ENCODE measurements around the gene TACC2. TPM values are rescaled to one million over a fixed set of nuclear protein-coding genes. Genes with fewer than 3 reads are reported as not detected.
"Not testable (repeated sequence)": the region's sequence is repeated elsewhere in the genome, so short reads cannot be mapped to it uniquely, and the experiment has no call there.

The TACC2 gene
- total RNA-seq, 4 donors from 2014 or later: 206 to 606 (median 261) TPM

- Histone ChIP-seq H3K36me3 (no peaks in the 10 kb centered on the region), H3K4me1 (peaks cover 18% of the 10 kb centered on the region), H3K27ac (no peak overlapping the region), H3K9me3 (no peaks in the 10 kb centered on the region), H3K4me3 (no peak overlapping the region), H3K27me3 (no peaks in the 10 kb centered on the region)
- 72% methylated on average over 3 of the region's 3 CpGs for WGBS
- no peak for DNase-seq (ENCODE audit: low spot score in 2 of 2)
- TF ChIP-seq POLR2AphosphoS5 (IDR thresholded peaks at IDR 0.05): no peak
- no peak for TF ChIP-seq EP300 (IDR thresholded peaks at IDR 0.05)
- no peak for TF ChIP-seq POLR2A (IDR thresholded peaks at IDR 0.05)
Observed at GRCh38 chr10:122093076-122093475, 104.1 kb downstream of the TACC2 start.

DNA sequence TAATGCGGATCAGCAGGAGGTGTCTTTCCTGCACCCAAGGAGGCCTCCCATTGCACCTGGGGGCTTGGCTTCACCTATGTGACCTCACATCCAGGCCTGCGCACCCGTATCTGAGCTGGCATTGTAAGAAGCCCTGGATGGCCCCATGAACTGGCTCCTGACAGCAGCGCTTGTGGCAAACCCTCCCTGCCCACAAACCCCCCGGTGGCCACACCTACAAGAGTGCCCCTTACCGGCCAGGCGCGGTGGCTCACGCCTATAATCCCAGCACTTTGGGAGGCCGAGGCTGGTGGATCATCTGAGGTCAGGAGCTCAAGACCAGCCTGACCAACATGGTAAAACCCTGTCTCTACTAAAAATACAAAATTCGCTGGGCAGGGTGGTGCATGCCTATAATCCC lies 107.2 kb downstream of the TACC2 start:
- peaks cover 24% of the 10 kb centered on the region for H3K4me1 ChIP-seq
- WGBS: 86% methylated on average over 4 of the region's 11 CpGs
- H3K9me3 ChIP-seq; H3K36me3 ChIP-seq; H3K27me3 ChIP-seq; DNase-seq (ENCODE audit: low spot score in 2 of 2); H3K4me3 ChIP-seq; H3K27ac ChIP-seq: not testable (repeated sequence)

GRCh38 chr10:122096705-122097104 lies 107.7 kb downstream of the TACC2 start:
- Histone ChIP-seq H3K4me3 (no peak overlapping the region), H3K27ac (no peak overlapping the region), H3K36me3 (no peaks in the 10 kb centered on the region), H3K9me3 (no peaks in the 10 kb centered on the region), H3K27me3 (no peaks in the 10 kb centered on the region), H3K4me1 (peaks cover 24% of the 10 kb centered on the region)
- no peak for TF ChIP-seq POLR2A (IDR thresholded peaks at IDR 0.05)
- no peak for TF ChIP-seq POLR2AphosphoS5 (IDR thresholded peaks at IDR 0.05)
- TF ChIP-seq, protein P1, sequence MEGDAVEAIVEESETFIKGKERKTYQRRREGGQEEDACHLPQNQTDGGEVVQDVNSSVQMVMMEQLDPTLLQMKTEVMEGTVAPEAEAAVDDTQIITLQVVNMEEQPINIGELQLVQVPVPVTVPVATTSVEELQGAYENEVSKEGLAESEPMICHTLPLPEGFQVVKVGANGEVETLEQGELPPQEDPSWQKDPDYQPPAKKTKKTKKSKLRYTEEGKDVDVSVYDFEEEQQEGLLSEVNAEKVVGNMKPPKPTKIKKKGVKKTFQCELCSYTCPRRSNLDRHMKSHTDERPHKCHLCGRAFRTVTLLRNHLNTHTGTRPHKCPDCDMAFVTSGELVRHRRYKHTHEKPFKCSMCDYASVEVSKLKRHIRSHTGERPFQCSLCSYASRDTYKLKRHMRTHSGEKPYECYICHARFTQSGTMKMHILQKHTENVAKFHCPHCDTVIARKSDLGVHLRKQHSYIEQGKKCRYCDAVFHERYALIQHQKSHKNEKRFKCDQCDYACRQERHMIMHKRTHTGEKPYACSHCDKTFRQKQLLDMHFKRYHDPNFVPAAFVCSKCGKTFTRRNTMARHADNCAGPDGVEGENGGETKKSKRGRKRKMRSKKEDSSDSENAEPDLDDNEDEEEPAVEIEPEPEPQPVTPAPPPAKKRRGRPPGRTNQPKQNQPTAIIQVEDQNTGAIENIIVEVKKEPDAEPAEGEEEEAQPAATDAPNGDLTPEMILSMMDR (IDR thresholded peaks at IDR 0.05): no peak
- no peak for TF ChIP-seq EP300 (IDR thresholded peaks at IDR 0.05)
- WGBS: 70% methylated on average over 3 of the region's 3 CpGs
- no peak for DNase-seq (ENCODE audit: low spot score in 2 of 2)

GRCh38 chr10:122097935-122098334 lies 109.0 kb downstream of the TACC2 start:
- WGBS: 81% methylated on average over 7 of the region's 7 CpGs
- no peak overlapping the region for H3K4me3 ChIP-seq
- H3K27me3 ChIP-seq: no peaks in the 10 kb centered on the region
- no peaks in the 10 kb centered on the region for H3K9me3 ChIP-seq
- no peak for TF ChIP-seq POLR2A (IDR thresholded peaks at IDR 0.05)
- TF ChIP-seq POLR2AphosphoS5 (IDR thresholded peaks at IDR 0.05): no peak
- TF ChIP-seq, protein P1 (IDR thresholded peaks at IDR 0.05): no peak
- TF ChIP-seq EP300 (IDR thresholded peaks at IDR 0.05): no peak
- no peaks in the 10 kb centered on the region for H3K36me3 ChIP-seq
- no peak overlapping the region for H3K27ac ChIP-seq
- peaks cover 24% of the 10 kb centered on the region for H3K4me1 ChIP-seq
- DNase-seq (ENCODE audit: low spot score in 2 of 2): no peak

- TF ChIP-seq EP300 (IDR thresholded peaks at IDR 0.05) (no peak), POLR2AphosphoS5 (IDR thresholded peaks at IDR 0.05) (no peak), POLR2A (IDR thresholded peaks at IDR 0.05) (no peak)
- TF ChIP-seq, protein P1 (IDR thresholded peaks at IDR 0.05): no peak
- Histone ChIP-seq H3K4me1 (peaks cover 24% of the 10 kb centered on the region), H3K4me3 (no peak overlapping the region), H3K27ac (peak overlapping the region; percentile 34), H3K36me3 (no peaks in the 10 kb centered on the region), H3K27me3 (no peaks in the 10 kb centered on the region), H3K9me3 (no peaks in the 10 kb centered on the region)
- no peak for DNase-seq (ENCODE audit: low spot score in 2 of 2)
- 30% methylated on average over 8 of the region's 8 CpGs for WGBS
Observed at GRCh38 chr10:122098924-122099323, 110.0 kb downstream of the TACC2 start.

GRCh38 chr10:122099562-122099961 lies 110.6 kb downstream of the TACC2 start:
- no peak for DNase-seq (ENCODE audit: low spot score in 2 of 2)
- H3K27me3 ChIP-seq: no peaks in the 10 kb centered on the region
- no peaks in the 10 kb centered on the region for H3K36me3 ChIP-seq
- WGBS: 37% methylated on average over 2 of the region's 2 CpGs
- TF ChIP-seq POLR2AphosphoS5 (IDR thresholded peaks at IDR 0.05) (no peak), POLR2A (IDR thresholded peaks at IDR 0.05) (no peak), EP300 (IDR thresholded peaks at IDR 0.05) (no peak)
- TF ChIP-seq, protein P1 (IDR thresholded peaks at IDR 0.05): no peak
- peaks cover 24% of the 10 kb centered on the region for H3K4me1 ChIP-seq
- no peaks in the 10 kb centered on the region for H3K9me3 ChIP-seq
- no peak overlapping the region for H3K4me3 ChIP-seq
- no peak overlapping the region for H3K27ac ChIP-seq

Data from suprapubic skin (tissue), 4 donors.